ENCODE data around the gene CDC5L.
"Not testable (repeated sequence)": the region's sequence is repeated elsewhere in the genome, so short reads cannot be mapped to it uniquely, and the experiment has no call there.

The CDC5L gene

DNA sequence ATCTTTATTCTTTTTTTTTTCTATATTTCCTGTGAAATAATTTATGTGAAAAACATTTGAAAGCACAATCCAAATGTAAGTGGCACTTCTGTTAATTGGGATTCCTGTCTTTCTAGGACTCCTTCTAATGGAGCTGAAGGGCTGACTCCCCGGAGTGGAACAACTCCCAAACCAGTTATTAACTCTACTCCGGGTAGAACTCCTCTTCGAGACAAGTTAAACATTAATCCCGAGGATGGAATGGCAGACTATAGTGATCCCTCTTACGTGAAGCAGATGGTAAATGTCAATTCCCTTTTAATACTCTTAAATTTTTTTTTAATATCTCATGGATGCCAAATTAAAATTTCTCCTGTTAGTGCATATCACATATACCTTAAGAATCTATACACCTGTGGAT, 35.0 kb downstream of the CDC5L start:
- no peak for DNase-seq

DNA sequence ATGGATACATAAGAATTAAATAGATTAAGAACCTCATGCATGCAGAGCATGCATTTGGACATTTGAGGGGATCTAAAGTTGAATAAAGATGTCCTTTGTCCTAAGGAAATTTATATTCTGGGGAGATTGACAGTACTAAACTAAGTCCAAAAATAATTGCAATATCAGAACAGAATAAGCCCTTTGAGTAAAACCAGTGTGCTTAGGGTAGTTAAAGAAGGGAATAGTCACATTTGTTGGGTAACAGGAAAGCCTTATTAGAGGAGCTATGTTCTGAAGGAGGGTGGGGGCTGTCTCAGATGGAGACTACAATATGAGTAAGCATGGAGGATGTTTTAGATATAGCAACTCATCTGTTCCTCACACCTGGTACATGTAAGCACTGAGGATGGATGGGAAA, 35.8 kb downstream of the CDC5L start:
- no peak for DNase-seq

DNA sequence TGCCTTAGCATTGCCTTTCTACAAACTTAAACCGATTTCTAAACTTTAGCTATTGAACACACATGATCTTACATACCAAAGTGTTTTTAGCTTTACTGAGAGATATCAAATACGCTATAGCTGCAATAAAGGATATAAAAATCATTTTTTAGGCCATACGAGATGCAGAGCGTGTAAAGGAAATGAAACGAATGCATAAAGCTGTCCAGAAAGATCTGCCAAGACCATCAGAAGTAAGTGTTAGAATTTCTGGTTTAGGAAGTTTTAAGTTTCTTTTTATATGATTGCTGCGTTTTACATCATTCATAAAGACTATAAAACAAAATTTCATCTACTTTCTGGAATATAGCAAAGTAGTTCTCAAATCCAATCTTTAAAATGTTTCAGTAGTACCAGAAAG, 38.4 kb downstream of the CDC5L start:
- no peak for DNase-seq

DNA sequence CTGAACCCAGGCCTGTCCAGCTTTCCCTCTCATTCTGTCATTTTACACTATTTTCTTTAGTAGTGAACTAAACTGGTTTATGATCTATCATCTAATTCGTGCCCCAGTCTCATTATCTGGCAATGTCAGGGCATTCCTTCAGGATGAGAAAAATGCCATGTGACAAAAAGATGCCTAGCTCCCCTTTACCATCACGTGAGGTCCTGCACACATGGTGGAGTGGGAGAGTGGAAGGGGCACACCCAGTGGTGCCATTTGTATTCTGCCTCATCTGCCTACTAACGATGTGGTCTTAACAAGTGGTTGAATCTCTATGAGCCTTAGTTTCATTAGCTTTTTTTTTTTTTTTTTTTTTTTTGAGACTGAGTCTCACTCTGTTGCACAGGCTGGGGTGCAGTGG, 41.2 kb downstream of the CDC5L start:
- DNase-seq, result peak; percentile 15

DNA sequence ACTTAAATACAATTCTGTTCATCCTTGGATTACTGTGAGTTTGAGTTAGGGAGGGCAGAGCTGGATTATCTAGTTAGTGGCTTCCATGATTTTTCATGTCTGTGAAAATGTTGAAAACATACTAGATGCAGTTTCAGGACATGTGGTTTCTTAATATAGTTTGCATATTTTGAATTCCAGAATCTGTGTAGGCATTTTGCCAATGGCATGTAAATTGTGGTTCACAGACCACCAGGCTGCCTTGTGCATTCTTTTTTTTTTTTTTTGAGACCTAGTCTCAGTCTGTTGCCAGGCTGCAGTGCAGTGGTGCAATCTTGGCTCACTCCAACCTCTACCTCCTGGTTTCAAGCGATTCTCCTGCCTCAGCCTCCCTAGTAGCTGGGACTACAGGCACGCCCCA, 42.8 kb downstream of the CDC5L start:
- DNase-seq, result peak; percentile 90

DNA sequence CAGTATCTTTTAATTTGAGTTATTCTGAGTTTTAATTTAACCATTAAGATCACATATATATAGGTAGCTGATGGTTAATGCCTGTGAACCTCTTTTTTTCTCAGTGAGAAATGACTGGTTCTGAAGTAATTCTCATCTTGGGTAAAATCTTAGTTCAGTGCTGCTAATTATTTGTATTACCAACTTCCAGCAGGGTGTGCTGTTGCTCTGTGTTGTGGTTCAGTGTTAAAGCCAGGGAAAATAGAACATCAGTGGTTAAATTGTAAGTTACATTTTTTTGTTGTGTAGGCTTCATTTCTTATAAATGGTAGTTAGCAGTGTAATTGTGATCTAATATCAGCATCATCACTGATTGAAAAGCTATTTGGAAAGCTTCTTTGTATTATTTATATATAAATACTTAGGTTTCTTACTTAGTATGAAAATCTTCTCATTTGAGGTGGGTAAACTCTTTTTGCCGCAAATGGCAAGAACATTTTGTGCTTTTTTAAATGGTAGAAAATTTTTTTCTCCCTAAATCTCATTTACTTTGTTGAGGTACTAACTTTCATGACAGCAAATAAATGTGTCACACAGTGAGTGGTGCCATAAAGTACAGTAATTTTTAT, 43.7 kb downstream of the CDC5L start:
- peak; percentile 81 for DNase-seq

DNA sequence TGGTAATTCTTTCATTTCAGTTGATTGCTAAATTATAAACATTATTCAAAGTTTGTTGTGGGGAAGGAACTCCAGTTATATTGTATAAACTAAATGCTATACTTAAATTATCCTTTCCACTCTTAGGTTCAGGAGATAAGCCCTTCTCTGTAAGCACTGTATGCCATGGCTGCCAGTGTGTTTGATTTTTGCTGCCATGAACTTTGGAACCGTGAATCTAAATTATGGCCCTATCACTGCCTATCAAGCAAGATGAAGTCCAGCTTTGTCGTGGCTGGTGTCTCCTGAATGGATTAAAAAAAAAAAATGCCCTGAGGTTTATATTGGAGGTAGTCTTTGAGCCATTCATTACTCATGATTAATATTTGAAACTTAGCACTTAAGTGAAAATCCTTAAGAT, 44.7 kb downstream of the CDC5L start:
- DNase-seq, result no peak

DNA sequence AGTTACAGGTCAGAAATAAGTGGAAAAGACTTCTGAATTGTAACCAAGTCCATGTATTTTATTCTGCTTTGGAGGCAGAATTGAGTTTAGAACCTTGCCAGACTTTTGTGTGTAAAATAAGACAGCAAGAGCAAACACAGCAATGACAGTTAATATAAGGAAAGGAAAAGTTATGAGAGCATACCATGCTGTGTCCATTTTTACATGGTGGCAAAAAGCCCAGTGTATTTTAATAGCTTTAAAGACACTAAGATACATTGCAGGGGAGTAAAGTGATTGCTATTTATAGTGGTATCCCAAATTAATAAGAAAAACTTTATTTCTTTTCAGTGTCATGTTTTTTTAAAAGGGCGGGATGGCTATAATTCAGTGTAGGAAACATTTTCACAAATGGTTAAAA, 45.2 kb downstream of the CDC5L start:
- DNase-seq, result no peak

DNA sequence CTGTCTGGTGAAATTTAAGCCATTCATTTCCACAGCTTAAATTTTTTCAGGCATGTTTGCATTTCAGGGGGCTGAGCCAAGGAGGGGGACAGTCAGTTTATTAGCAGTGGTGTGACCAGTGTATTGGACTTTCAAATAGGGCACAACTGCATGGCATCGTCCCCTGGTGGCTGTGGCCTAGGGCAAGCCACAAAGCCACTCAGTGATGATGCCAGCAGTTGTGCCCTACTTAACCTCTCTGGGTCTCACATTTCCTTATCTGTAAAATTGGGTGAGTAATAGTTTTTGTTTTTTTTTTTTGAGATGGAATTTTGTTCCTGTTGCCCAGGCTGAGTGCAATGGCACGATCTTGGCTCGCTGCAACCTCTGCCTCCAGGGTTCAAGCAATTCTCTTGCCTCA, 48.0 kb downstream of the CDC5L start:
- no peak for DNase-seq

DNA sequence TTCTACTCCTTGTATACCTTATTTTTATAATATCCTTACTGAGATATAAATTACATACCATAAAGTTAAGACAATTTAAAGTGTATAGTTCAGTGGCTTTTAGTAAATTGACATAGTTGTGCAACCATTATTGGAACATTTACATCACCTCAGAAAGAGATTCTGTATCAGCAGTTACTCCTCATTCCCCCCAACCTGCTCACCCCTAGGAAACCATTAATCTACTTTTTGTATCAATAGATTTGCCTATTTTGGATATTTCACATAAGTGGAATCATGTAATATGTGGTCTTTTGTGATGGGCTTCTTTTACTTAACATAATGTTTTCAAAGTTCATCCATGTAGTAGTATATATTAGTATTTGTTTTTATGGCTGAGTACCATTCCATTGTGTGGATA, 51.3 kb downstream of the CDC5L start:
- DNase-seq, result no peak

DNA sequence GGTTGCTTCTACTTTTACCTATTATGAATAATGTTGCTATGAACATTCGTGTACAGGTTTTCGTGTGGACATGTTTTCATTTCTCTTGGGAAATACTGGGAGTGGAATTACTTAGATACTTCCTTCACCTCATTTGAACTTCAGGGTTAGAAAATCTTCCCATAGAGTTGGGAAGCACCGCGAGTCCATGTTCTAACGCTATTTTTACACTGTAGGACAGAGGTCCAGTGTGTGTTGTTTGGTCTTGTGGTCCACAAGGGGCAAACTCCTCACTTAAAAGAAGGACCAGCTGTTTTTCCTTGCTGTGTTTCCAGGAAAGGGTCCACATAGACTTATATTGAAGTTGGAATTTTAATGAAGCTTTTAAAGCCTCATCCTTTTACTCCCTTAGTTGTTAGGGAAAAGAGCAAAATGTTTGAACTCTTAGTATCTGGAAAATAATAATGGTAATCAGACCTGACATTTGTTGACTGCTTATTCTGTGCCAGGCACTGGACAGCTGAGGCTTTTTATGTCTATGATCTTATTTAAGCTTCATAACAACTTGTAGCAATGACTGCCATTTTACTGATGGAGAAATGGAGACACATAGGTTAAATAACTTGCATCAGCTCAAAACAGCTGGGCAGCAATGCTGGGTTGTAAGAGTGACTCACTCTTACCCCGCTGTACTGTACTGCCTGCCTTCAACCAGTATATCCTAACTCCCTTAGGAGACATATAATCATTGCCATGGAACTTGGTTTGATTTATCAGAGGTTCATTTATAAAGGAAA, 52.0 kb downstream of the CDC5L start:
- DNase-seq, result peak; percentile 86

DNA sequence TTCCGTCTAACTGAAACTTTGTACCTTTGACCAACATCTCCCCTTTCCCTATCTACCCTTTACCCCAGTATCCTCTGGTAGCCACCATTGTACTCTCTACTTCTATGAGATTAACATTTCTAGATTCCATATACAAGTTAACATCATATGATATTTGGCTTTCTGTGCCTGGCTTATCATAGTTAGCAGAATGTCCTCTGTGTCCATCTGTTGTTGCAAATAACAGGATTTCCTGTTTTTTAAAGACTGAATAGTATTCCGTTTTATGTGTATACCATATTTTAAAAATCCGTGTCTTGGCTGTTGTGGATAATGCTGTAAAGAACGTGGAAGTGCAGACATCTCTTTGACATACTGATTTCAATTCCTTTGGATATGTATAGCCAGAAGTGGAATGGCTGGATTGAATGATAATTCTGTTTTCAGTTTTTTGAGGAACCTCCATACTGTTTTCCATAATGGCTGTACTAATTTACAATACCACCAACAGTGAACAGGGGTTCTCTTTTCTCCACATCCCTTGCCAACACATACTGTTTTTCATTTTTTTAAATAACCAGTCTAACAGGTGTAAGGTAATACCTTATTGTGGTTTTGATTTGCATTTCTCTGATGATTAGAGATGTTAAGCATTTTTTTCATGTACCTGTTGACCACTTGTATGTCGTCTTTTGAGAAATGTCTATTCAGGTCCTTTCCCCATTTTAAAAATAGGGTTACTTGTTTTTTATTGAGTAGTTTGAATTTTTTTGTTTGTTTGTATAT, 53.8 kb downstream of the CDC5L start:
- no peak for DNase-seq

DNA sequence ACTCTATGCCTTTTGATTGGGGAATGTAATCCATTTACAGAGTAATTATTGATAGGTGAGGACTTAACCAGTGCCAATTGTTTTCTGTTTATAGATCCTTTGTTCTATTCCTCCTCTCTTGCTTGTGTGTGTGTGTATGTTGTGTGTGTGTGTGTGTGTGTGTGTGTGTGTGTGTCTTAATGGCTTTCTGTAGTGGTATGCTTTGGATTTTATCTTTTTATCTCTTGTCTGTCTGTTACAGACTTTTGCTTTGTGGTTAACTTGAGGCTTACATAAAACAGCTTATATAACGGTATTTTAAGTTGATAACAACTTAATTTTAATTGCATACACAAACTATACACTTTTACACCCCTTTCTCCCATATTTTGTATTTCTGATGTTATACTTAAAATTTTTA, 54.7 kb downstream of the CDC5L start:
- DNase-seq, result no peak

DNA sequence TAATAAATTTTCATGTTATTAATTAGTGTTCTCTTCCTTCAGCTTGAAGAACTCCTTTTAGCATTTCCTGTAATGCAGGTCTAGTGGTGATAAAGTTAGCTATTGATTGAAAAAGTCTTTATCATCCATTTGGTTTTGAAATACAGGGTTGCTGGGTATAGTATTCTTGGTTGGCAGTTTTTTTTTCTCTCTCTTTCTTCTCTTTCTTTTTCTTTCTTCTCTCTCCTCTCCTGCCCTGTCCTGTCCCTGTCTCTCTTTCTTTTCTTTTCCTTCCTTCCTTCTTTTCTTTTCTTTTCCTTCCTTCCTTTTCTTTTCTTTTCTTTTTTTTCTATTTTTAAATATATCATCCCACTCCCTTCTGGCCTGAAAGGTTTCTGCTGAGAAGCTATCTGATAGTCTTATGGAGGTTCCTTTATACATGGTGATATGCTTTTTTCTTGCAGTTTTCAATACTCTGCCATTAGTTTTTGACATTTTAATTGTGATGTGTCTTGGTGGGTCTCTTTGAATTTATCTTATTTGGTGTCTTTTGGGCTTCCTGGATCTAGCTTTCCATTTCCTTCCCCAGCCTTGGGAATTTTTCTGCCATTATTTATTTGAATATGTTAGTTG, 55.4 kb downstream of the CDC5L start:
- DNase-seq, result no peak

DNA sequence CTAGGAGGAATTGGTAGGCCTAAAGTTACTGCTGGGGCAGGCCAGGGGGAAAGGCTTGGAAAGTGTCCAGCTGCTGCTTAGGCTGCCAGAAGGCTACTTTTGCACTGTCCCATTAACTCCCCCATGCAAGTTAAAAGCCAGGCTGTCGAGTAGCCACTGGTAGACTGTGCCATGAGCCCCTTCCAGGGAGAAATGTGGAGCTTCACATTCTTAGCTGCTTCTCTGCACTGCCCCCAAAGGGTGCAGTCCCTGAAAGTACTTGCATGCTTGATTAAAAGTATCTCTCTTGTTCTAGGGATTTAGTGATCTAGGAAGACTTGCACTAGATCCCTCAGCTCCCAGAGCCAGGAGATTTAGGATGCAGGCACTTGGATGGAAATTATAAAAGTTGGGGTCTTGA, 57.3 kb downstream of the CDC5L start:
- no peak for DNase-seq

DNA sequence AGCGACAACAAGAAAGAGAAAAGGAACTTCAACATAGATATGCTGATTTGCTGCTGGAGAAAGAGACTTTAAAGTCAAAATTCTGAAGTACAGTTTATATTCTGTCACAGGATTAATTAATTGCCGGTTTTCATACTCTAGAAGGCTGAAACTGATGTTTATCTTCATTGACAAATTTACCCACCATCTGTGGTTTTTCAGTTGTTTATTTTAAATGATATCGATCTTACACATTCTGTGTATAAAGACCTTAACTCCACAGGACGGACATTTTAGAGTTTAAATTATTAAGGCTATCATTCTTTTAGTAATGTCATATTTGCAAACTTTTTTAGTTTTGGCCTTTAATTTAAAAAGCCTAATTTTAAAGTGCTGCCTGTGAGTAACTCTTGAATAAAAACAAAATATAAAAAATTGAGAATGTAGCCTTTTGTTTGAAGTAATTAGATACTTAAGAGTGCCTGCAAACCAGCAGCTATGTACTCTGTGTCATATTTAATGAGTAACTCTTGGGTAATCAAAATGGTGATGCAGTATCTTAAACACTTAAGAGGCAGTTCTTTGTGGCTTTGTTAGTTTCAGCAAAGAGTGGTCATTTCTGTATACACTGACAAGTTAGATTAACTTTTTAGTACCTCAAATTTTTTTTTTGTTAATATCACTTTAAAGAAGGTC, 59.3 kb downstream of the CDC5L start:
- peak; percentile 77 for DNase-seq

DNA sequence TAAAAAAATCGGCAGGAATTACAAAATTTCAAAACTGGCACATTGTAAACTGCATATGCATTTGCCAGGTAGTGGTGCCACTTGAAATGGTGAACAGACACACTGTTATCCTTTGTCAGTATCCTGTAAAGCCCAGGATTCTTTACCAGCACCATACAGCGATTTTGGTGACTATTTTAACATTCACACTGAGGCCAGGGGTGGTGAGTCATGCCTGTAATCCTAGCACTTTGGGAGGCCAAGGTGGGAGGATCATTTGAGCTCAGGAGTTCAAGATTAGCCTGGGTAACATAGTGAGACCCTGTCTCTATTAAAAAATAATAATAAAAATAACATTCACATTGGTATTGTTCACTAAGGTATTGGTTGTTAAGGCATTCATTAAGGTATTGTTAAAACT, 61.7 kb downstream of the CDC5L start:
- not testable (repeated sequence) for DNase-seq

DNA sequence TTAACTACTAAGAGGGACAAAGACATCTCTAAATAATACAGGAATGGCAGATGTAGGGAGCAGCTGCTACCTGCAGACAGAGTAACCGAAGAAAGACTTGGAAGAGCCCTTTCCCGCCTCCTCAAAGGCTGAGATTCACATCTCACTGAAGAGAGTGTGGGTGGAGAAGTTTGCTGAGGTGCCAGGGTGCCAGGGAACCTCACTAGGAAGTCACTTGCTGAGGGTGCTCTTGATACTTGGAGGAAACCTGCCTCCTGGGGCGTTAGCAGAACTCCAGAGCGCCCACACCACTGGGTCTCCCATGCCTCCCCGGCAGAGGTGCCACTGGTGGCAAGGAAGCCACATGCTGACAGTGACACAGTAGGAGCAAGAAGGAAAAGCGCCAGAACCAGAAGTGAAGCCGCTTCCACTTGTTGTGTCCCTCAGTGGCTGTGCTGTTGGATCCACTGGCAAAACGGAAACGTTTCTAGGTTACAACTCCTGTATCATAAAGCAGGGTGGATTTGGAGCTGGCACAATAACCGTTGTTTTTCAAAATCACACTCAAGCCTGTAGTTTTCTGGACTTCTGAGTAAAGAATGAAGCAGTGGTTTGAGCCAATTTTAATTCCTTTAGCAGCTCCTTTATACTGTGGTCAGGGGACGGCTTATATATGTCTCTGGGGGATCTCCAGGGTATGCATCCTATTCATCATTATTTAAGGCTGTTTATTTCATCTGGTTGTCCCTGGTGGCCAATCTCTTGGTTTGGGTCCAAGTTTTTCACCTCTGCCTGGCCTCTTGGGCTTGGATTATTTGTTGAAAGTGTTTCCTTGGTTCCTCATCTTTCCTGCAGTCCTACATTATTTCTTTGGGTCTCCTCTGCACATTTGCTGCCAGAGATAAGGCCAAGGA, 64.5 kb downstream of the CDC5L start:
- DNase-seq, result peak; percentile 82

DNA sequence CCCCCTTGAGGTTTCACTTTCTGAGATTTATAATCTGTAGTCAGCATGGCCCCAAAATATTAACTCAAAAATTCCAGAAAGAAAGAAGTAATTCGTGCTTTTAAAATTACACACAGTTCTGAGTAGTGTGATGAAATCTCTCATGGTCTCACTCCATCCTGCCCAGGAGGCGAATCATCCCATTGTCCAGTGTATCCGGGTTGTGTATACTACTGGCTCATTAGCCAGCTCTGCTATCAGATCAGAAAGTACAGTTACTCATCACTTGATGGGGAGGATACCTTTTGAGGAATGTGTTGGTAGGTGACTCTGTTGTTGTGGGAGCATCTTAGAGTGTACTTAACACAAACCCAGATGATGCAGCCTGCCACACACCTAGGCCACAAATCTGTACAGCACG, 65.2 kb downstream of the CDC5L start:
- peak; percentile 87 for DNase-seq

DNA sequence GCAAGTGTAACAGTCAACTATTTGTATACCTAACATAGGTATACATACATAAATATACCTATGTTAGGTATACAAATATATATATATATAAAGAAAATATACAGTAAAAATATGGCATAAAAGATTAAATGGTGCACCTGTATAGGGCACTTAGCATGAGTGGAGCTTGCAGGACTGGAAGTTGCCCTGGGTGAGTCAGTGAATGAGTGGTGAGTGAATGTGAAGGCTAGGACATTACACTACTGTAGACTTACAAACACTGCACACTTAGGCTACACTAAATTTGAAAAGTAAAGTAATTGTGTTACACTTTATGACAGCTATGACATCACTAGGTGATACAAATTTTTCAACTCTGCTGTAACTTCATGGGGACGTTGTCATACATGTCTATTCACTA, 65.6 kb downstream of the CDC5L start:
- DNase-seq, result no peak

DNA sequence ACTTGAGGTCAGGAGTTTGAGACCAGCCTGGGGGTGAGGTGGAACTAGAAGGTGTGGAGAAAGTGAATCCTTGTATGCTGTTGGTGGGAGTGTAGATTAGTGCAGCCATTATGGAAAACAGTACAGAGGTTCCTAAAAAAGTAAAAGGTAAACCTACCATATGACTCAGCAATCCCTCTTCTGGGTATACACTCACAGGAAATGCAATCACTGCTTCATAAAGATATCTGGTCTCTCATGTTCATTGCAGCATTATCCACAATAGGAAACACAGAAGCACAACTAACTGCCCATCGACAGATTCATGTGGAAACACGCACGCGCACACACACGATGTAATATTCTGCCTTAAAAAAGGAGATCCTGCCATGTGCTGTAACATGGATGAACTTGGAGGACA, 66.7 kb downstream of the CDC5L start:
- no peak for DNase-seq

Data from fibroblast of upper back skin (primary cell).